Trophoblast cell (in vitro differentiated cells and primary cell): ENCODE data around the gene FGFBP2.
A peak's percentile ranks its signal among the peaks of the same experiment; 100 is the strongest.

Experiments used
- DNase-seq, 2 donors: peaks; one replicate each; pipeline ENCODE4 v3.0.0-alpha.2; 2016
- H2AFZ ChIP-seq: 2 replicates; pipeline ENCODE4 v1.6.1; 2013; ENCODE audit warnings: low read length, moderate library complexity, mild to moderate bottlenecking; ENCODE audit not compliant: insufficient read depth, poor library complexity
- H2AK5ac ChIP-seq: 2 replicates; pipeline ENCODE4 v1.6.1; 2013; ENCODE audit warnings: mild to moderate bottlenecking, low read length
- H2BK120ac ChIP-seq: 2 replicates; pipeline ENCODE4 v1.6.1; 2013; ENCODE audit warnings: low read length, mild to moderate bottlenecking, moderate library complexity; ENCODE audit not compliant: insufficient read depth, poor library complexity
- H2BK12ac ChIP-seq: 2 replicates; pipeline ENCODE4 v1.6.1; 2013; ENCODE audit warnings: mild to moderate bottlenecking, low read length, moderate library complexity
- H2BK5ac ChIP-seq: 2 replicates; pipeline ENCODE4 v1.6.1; 2013; ENCODE audit warnings: low read length, low read depth, moderate library complexity, mild to moderate bottlenecking; ENCODE audit not compliant: poor library complexity
- H3K14ac ChIP-seq: 2 replicates; pipeline ENCODE4 v1.6.1; 2013; ENCODE audit warnings: mild to moderate bottlenecking, low read length
- H3K18ac ChIP-seq: 2 replicates; pipeline ENCODE4 v1.6.1; 2013; ENCODE audit warnings: mild to moderate bottlenecking, low read length
- H3K23ac ChIP-seq: 2 replicates; pipeline ENCODE4 v1.6.1; 2013; ENCODE audit warnings: low read length
- H3K27ac ChIP-seq: 2 replicates; pipeline ENCODE4 v1.5.1; 2013; ENCODE audit warnings: low read depth, mild to moderate bottlenecking, inconsistent platforms, low read length, moderate library complexity
- H3K27me3 ChIP-seq: 2 replicates; pipeline ENCODE4 v1.6.1; 2013; ENCODE audit warnings: inconsistent platforms, mild to moderate bottlenecking, low read length, moderate library complexity; ENCODE audit not compliant: insufficient read depth
- H3K36me3 ChIP-seq, 2 experiments: 1 replicate in 1 of 2; 2 replicates in 1 of 2; pipeline ENCODE4 v1.6.1; 2013; ENCODE audit warnings: low read length in 2 of 2, mild to moderate bottlenecking in 2 of 2, moderate library complexity in 1 of 2; ENCODE audit not compliant: insufficient read depth in 2 of 2, control insufficient read depth in 1 of 2
- H3K4ac ChIP-seq: 2 replicates; pipeline ENCODE4 v1.6.1; 2013; ENCODE audit warnings: low read depth, mild to moderate bottlenecking, low read length, moderate library complexity
- H3K4me1 ChIP-seq, 2 experiments: 1 replicate in 1 of 2; 2 replicates in 1 of 2; pipeline ENCODE4 v1.6.1; 2013; ENCODE audit warnings: low read length in 2 of 2, mild to moderate bottlenecking in 2 of 2, moderate library complexity in 1 of 2; ENCODE audit not compliant: insufficient read depth in 2 of 2, control insufficient read depth in 1 of 2
- H3K4me2 ChIP-seq: 2 replicates; pipeline ENCODE4 v1.6.1; 2013; ENCODE audit warnings: inconsistent platforms, mild to moderate bottlenecking, low read length, moderate library complexity
- H3K4me3 ChIP-seq: 2 replicates; pipeline ENCODE4 v1.5.1; 2013; ENCODE audit warnings: mild to moderate bottlenecking, low read depth, low read length, inconsistent platforms
- H3K79me1 ChIP-seq: one replicate; pipeline ENCODE4 v1.6.1; 2013; ENCODE audit warnings: low read length
- H3K79me2 ChIP-seq: 2 replicates; pipeline ENCODE4 v1.6.1; 2013; ENCODE audit warnings: low read length, mild to moderate bottlenecking; ENCODE audit not compliant: control insufficient read depth, insufficient read depth, poor library complexity
- H3K9ac ChIP-seq: 2 replicates; pipeline ENCODE4 v1.6.1; 2013; ENCODE audit warnings: mild to moderate bottlenecking, low read length
- H3K9me3 ChIP-seq: 2 replicates; pipeline ENCODE4 v1.6.1; 2013; ENCODE audit warnings: low read depth, mild to moderate bottlenecking, control low read depth, inconsistent platforms, low read length; ENCODE audit not compliant: insufficient read depth
- H4K12ac ChIP-seq: 2 replicates; pipeline ENCODE4 v1.6.1; 2013; ENCODE audit warnings: low read depth, mild to moderate bottlenecking, low read length, moderate library complexity
- H4K8ac ChIP-seq: 2 replicates; pipeline ENCODE4 v1.6.1; 2013; ENCODE audit warnings: low read depth, mild to moderate bottlenecking, low read length, moderate library complexity
- H4K91ac ChIP-seq: one replicate; pipeline ENCODE4 v1.6.1; 2013; ENCODE audit warnings: low read depth, mild to moderate bottlenecking, low read length, moderate library complexity
- WGBS: extraction: QIAGEN DNeasy Blood & Tissue Kit; methylation state at CpG from one replicate; pipeline ENCODE4 v1.1.7; 2013; ENCODE audit warnings: missing lambda C conversion rate; ENCODE audit not compliant: insufficient read length, insufficient coverage; ENCODE audit errors: extremely low coverage; 5-methylcytosine and 5-hydroxymethylcytosine counted together

Gene FGFBP2

DNA sequence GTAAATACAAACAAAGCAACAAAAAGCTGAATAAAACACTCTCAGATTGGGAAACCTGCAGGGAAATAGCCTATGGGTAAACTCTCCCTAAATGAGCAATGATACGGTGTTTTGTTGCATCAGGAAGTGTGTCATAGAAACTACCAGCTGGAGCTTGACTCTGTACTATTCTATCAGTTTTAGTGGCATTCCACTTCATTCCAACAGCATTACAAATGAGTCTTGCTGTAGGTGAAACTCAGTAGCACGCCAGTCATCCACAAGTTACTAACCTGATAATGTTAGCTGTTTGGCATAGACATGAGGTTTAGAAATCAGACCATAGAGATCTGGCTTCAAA lies 49.4 kb downstream of the FGFBP2 start:
- no CpG with 5 or more reads among the region's 2 CpGs for WGBS
- Histone ChIP-seq H3K9me3 (peaks cover 3% of the 10 kb centered on the region), H2AK5ac (no peak overlapping the region), H3K4ac (no peak overlapping the region), H2AFZ (no peak overlapping the region), H3K4me1 (peaks cover 8 to 16% of the 10 kb centered on the region in 2 experiments), H2BK120ac (no peak overlapping the region), H3K4me3 (no peak overlapping the region), H3K23ac (no peak overlapping the region), H3K36me3 (no peaks in the 10 kb centered on the region), H3K14ac (no peak overlapping the region), H3K4me2 (no peak overlapping the region), H4K91ac (no peak overlapping the region), H3K79me1 (peaks cover 10% of the 10 kb centered on the region), H4K12ac (no peak overlapping the region), H3K79me2 (no peaks in the 10 kb centered on the region), H3K18ac (no peak overlapping the region), H3K9ac (no peak overlapping the region), H3K27ac (peak overlapping the region; percentile 75), H2BK12ac (no peak overlapping the region), H2BK5ac (peak overlapping the region; percentile 38), H4K8ac (no peak overlapping the region), H3K27me3 (no peaks in the 10 kb centered on the region)
- peak; percentile 75 to 96 for DNase-seq

DNA sequence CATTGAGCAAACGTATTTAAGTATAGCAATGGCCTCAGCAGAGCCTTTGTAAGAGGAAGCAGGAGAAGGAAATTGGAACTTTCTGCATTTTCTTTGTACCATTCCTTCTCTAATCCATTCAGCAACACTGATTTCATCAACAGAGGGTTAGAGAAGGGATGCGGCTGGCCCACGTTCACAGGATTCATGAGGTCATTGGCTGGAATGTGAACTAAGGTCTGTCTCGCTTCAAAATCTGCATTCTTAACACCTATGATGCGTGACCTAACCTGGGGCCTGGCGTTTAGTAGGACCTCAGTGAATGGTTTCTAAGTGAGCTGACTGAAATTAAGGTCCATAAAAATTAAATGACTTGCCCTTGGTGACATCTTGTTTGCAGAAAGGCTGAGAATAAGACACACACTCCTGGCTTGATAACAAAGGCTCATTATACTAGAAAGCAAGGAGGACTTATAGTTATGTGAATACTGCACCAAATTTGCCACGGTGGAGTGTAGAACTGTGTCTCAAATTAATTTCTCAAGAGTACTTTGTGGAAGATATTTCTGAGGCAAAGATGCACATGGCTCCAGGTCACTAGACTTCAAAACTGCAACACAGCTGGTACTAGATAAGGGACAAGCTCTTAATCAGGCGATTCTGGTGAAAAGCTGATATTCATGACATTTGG lies 49.9 kb downstream of the FGFBP2 start:
- Histone ChIP-seq H3K9me3 (peaks cover 3% of the 10 kb centered on the region), H3K4me1 (peaks cover 8 to 16% of the 10 kb centered on the region in 2 experiments), H3K36me3 (no peaks in the 10 kb centered on the region), H2AFZ (no peak overlapping the region), H3K79me1 (peaks cover 10% of the 10 kb centered on the region), H3K4me3 (no peak overlapping the region), H3K27ac (peak overlapping the region; percentile 82), H2BK12ac (no peak overlapping the region), H3K4me2 (peak overlapping the region; percentile 18), H3K14ac (no peak overlapping the region), H3K9ac (no peak overlapping the region), H3K79me2 (no peaks in the 10 kb centered on the region), H2BK120ac (peak overlapping the region; percentile 56), H4K8ac (no peak overlapping the region), H2BK5ac (peak overlapping the region; percentile 38), H2AK5ac (no peak overlapping the region), H4K91ac (no peak overlapping the region), H4K12ac (no peak overlapping the region), H3K18ac (no peak overlapping the region), H3K4ac (no peak overlapping the region), H3K27me3 (no peaks in the 10 kb centered on the region), H3K23ac (no peak overlapping the region)
- DNase-seq = peak; percentile 76 to 91
- no CpG with 5 or more reads among the region's 8 CpGs for WGBS

DNA sequence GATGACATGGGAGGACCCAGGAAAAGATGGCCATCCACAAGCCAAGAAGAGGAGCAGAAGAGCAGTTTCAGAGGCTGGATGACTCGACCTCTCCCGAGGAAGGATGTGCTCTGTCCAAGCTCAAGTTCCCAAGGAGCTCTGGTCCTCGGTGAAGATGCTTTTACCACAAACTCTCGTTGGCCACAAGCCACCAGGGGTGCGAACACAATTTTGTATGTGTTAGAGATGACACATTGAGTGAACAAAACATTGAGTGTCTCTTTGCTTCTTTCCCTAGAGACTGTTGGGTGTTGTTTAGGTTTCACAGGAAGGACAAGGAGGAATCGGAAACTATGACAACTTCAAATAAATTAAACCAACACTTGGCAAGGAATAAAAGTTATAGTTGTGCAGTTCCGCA lies 50.7 kb downstream of the FGFBP2 start:
- Histone ChIP-seq H3K23ac (no peak overlapping the region), H3K79me1 (peaks cover 10% of the 10 kb centered on the region), H3K9me3 (peaks cover 3% of the 10 kb centered on the region), H3K27me3 (no peaks in the 10 kb centered on the region), H4K91ac (peak overlapping the region; percentile 19), H2AK5ac (no peak overlapping the region), H3K4me2 (no peak overlapping the region), H3K14ac (no peak overlapping the region), H2BK120ac (no peak overlapping the region), H3K4ac (no peak overlapping the region), H2BK5ac (no peak overlapping the region), H3K4me1 (peaks cover 8 to 16% of the 10 kb centered on the region in 2 experiments), H4K12ac (no peak overlapping the region), H2AFZ (no peak overlapping the region), H3K4me3 (no peak overlapping the region), H3K79me2 (no peaks in the 10 kb centered on the region), H3K27ac (peak overlapping the region; percentile 82), H3K18ac (no peak overlapping the region), H2BK12ac (peak overlapping the region; percentile 75), H3K36me3 (no peaks in the 10 kb centered on the region), H4K8ac (no peak overlapping the region), H3K9ac (no peak overlapping the region)
- no peak for DNase-seq
- WGBS = no CpG with 5 or more reads among the region's 7 CpGs
